ENCODE data around the gene RTCA.

- no peak for TF ChIP-seq CTCF (IDR thresholded peaks at IDR 0.05)
- TF ChIP-seq EZH2phosphoT487 (IDR thresholded peaks at IDR 0.05): no peak
- TF ChIP-seq EZH2 (IDR thresholded peaks at IDR 0.05): no peak
These were observed 16.9 kb upstream of the RTCA start for GRCh38 chr1:100249155-100249536.

Measured in neural progenitor cell (in vitro differentiated cells).